GM12891 (cell line): ENCODE data around the gene IFI16.

ENCODE experiments used
- POLR2A ChIP-seq: IDR thresholded peaks from 2 replicates; pipeline ENCODE4 v1.6.1; 2011; ENCODE audit warnings: low read depth, low read length, control low read depth
- POLR2AphosphoS5 ChIP-seq: IDR thresholded peaks from 2 replicates; pipeline ENCODE4 v1.6.1; 2011; ENCODE audit warnings: low read depth, low read length, control low read depth
- POU2F2 ChIP-seq: IDR thresholded peaks from 2 replicates; pipeline ENCODE4 v1.6.1; 2011; ENCODE audit warnings: low read depth, mild to moderate bottlenecking, control low read depth, low read length, moderate library complexity
- TAF1 ChIP-seq: IDR thresholded peaks from 2 replicates; pipeline ENCODE4 v1.6.1; 2011; ENCODE audit warnings: low read depth, low read length, control low read depth

DNA sequence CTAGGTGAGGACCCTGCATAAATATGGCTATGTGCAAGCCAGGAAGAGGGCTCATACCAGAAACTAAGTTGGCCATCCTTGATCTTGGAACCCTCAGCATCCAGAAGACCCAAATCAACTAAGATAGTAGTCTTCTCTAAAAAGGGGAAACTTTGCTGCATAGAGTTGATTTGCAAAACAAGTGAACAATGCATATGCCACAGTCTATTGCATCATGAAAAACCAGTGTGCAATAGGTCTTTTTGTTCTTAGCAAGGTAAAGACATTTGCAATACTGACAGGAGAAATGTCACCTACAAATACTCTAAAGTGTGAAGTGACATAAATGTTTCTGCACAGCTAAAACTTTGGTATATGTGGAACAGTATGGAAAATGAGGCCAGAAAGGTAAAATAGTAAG lies 2.0 kb upstream of the IFI16 start:
- TF ChIP-seq POLR2A (no peak), TAF1 (no peak), POLR2AphosphoS5 (no peak), POU2F2 (no peak)
